ENCODE measurements around the gene IL6ST. TPM values are rescaled to one million over a fixed set of nuclear protein-coding genes. Genes with fewer than 3 reads are reported as not detected.
"Not testable (repeated sequence)": the region's sequence is repeated elsewhere in the genome, so short reads cannot be mapped to it uniquely, and the experiment has no call there.

Gene IL6ST
- 10 to 100 TPM; 47.1 to 58.0 TPM for total RNA-seq

DNA sequence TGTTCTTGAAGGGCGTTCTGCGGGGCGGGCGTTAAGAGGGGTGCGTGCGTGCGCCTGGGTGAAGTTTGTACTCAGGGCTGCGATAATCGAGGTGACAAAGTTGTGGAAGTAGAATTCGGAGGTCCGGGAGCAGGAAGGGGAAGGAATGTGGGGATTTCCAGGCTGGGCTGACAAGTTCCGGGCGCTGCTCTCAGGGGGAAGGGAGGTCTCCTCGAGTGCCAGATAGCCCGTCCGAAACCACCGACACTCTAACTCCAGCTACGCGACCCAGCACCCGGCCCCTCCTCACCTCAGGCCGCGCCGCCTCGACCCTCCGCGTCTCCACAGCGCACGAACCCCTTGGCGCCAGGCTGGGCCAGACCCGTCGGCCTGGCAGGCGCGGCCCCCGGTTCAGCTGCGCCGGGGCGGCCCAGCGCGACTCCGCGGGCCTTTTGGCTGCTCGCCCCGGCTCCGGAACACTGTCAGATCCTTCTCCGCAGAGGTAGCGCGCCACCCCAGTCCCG, at the start of gene IL6ST:
Gene IL6ST (minus strand): TSS at position 469 of the 503 bp plus-strand sequence. CDS start 18,685 bp downstream, outside the sequence.
- peak within 1 kb of the TSS; percentile 98 for H3K27ac Mint-ChIP-seq
- H3K4me1 Mint-ChIP-seq = peaks cover 57% of the 10 kb centered on the region
- H3K4me3 Mint-ChIP-seq = peak within 1 kb of the TSS; percentile 96
- no peaks in the 10 kb centered on the region for H3K27me3 Mint-ChIP-seq
- DNase-seq = no peak
- peaks cover 3% of the 10 kb centered on the region for H3K9me3 Mint-ChIP-seq
- H3K36me3 Mint-ChIP-seq = peaks cover 41% of the 10 kb centered on the region

DNA sequence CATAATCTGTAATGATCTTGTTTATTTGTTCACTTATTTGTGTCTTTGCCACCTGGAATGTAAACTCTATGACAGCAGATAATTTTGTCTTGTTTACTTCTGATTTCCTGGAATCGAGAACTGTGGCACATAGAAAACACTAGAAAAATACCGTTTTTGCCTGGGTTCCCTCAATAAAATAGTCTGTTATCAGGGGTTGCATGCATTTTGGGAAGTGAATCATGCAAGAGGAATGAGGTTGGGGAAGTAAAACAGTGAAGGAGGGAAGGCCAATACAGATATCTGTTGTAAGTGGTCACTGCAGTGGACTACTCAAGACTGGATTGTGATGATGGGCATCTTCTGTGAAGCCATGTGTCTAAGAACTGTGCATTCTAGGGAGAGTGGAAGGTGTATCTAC, 45.2 kb upstream of the IL6ST start:
- H3K4me1 Mint-ChIP-seq = peaks cover 19% of the 10 kb centered on the region

DNA sequence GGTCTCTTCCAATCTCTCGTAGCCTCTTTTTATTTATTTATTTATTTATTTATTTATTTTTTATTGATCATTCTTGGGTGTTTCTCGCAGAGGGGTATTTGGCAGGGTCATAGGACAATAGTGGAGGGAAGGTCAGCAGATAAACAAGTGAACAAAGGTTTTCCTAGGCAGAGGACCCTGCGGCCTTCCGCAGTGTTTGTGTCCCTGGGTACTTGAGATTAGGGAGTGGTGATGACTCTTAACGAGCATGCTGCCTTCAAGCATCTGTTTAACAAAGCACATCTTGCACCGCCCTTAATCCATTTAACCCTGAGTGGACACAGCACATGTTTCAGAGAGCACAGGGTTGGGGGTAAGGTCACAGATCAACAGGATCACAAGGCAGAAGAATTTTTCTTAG, 43.4 kb upstream of the IL6ST start:
- DNase-seq, H3K4me1 Mint-ChIP-seq, H3K27ac Mint-ChIP-seq, H3K4me3 Mint-ChIP-seq, H3K27me3 Mint-ChIP-seq, H3K9me3 Mint-ChIP-seq, H3K36me3 Mint-ChIP-seq: not testable (repeated sequence)

More for the DNA sequence above, 45.2 kb upstream of the IL6ST start:
- Mint-ChIP-seq H3K36me3 (peaks cover under 1% of the 10 kb centered on the region), H3K4me3 (no peak overlapping the region), H3K27ac (no peak overlapping the region), H3K9me3 (no peaks in the 10 kb centered on the region), H3K27me3 (no peaks in the 10 kb centered on the region)
- no peak for DNase-seq

DNA sequence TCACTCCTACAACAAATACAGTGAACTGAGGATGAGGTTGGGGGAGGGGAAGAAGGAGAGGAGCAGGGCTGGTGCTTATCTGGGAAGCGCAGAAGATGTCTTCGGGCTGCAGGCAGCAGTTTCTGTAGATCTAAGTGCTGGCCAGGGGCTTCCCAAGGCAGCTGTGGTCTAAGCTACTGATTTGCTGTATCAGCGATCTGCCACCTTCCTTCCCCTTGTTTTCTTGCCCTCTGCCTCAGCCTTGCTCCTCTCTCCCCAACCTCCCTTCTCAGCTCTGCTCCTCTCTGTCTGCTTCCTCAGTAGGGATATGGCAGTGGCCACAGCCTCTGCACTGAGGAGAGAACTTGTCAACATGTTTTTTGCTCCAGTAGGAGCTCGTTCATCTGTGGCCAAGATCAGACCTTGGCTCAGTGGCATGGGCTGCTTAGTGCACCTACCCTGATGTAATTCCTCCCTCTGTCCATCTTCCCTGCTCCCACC, 42.8 kb upstream of the IL6ST start:
- Mint-ChIP-seq H3K27me3 (no peaks in the 10 kb centered on the region), H3K27ac (no peak overlapping the region)

DNA sequence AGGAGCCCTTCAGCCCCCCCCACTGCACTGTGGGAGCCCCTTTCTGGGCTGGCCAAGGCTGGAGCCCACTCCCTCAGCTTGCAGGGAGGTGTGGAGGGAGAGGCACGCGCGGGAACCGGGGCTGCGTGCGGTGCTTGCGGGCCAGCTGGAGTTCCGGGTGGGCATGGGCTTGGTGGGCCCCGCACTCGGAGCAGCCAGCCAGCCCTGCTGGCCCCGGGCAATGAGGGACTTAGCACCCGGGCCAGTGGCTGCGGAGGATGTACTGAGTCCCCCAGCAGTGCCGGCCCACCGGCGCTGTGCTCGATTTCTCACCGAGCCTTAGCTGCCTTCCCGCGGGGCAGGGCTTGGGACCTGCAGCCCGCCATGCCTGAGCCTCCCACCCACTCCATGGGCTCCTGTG, 40.6 kb upstream of the IL6ST start:
- not testable (repeated sequence) for H3K9me3 Mint-ChIP-seq

More for the DNA sequence above, 42.8 kb upstream of the IL6ST start:
- Mint-ChIP-seq H3K9me3 (no peaks in the 10 kb centered on the region), H3K36me3 (no peaks in the 10 kb centered on the region), H3K4me1 (peaks cover 9% of the 10 kb centered on the region), H3K4me3 (no peak overlapping the region)
- DNase-seq = no peak

DNA sequence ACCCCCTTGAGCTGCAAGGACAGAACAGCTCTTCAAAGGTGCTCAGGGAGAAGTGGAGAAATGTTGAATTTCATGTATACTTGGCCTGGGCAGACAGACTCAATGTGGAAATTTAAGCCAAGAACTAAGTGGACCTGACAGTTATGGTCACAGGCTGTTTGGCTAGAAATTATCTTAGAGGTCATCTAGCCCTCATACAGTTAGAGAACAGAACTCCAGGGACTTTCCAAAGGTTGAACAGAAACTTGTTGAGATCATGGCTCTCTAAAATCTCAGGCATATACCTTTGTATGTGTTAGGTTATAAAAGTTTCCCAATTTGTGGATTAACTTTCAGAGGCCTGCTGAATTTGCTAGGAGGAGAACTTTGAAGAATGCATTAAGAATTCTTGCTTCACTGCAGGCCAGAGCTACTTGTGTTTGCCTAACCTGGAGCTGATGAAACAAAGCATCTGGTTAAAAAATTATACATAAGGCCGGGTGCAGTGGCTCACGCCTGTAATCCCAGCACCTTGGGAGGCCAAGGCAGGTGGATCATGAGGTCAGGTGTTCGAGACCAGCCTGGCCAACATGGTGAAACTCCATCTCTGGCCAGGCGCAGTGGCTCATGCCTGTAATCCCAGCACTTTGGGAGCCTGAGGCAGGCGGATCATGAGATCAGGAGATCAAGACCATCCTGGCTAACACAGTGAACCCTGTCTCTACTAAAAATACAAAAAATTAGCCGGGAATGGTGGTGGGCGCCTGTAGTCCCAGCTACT, 35.3 kb upstream of the IL6ST start:
- H3K27ac Mint-ChIP-seq, DNase-seq, H3K4me3 Mint-ChIP-seq, H3K27me3 Mint-ChIP-seq, H3K36me3 Mint-ChIP-seq, H3K9me3 Mint-ChIP-seq: not testable (repeated sequence)
- peaks cover 12% of the 10 kb centered on the region for H3K4me1 Mint-ChIP-seq

More for the DNA sequence above, 40.6 kb upstream of the IL6ST start:
- H3K27ac Mint-ChIP-seq, H3K4me1 Mint-ChIP-seq, H3K36me3 Mint-ChIP-seq, H3K4me3 Mint-ChIP-seq, DNase-seq, H3K27me3 Mint-ChIP-seq: not testable (repeated sequence)

DNA sequence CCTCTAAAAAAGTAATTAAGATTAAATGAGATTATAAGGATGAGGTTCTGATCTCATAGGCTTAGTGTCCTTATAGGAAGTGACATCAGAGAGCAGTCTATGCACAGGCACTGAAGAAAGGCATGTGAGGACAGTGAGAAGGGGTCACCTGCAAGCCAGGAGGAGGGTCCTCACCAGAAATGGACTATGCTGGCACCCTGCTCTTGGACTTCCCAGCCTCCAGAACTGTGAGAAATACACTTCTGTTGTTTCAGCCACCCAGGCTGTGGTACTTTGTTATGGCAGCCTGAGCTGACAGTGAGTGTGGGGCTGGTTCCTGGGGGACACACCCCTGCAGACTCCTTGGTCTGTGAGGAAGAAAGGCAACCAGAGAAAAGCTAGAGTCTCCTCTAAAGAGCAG, 34.7 kb upstream of the IL6ST start:
- H3K4me1 Mint-ChIP-seq = peaks cover 13% of the 10 kb centered on the region
- H3K4me3 Mint-ChIP-seq = no peak overlapping the region
- H3K36me3 Mint-ChIP-seq = no peaks in the 10 kb centered on the region
- no peaks in the 10 kb centered on the region for H3K9me3 Mint-ChIP-seq
- no peak overlapping the region for H3K27ac Mint-ChIP-seq
- H3K27me3 Mint-ChIP-seq = no peaks in the 10 kb centered on the region
- no peak for DNase-seq

DNA sequence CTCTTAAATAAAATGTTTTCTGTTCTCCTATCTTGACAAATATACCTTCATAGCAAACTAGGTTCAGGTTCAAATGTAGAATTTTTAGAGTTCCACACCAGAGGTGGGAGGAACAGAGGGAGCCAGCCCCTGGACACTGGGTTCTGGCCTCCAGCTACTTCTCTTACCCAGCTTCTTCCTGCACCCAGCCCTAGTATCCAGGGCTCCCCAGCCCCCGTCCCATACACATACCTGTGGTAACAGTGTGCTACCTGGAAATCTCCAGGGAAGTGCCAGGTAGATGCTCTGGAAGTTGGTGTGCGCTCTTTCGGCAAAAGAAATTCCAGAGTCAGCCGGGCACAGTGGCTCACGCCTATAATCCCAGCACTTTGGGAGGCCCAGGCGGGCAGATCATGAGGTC, 33.9 kb upstream of the IL6ST start:
- H3K4me3 Mint-ChIP-seq = no peak overlapping the region
- no peak for DNase-seq
- no peaks in the 10 kb centered on the region for H3K9me3 Mint-ChIP-seq
- no peaks in the 10 kb centered on the region for H3K27me3 Mint-ChIP-seq
- no peaks in the 10 kb centered on the region for H3K36me3 Mint-ChIP-seq
- H3K27ac Mint-ChIP-seq = no peak overlapping the region
- peaks cover 13% of the 10 kb centered on the region for H3K4me1 Mint-ChIP-seq

DNA sequence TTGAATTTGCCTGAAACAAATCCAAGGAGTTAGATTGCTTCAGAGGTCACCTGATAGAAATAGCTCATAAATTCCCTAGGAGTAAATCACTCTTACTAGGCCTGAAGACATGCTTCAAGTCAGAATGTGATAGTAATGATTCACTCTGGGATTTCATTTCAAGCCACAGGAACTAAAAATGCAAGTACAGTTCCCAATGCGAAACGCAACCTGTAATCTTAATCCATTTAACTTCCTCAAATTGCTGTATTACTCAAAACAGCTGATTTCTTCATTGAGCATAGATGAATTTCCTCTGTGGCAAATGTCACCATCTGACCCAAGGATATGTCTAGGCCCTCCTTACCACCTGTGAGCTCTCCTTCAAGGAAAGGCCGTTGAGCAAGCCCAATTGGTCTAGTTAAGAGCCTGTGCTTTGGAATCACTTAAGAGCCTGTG, 32.1 kb upstream of the IL6ST start:
- Mint-ChIP-seq H3K27me3 (no peaks in the 10 kb centered on the region), H3K36me3 (no peaks in the 10 kb centered on the region), H3K4me1 (peaks cover 13% of the 10 kb centered on the region), H3K27ac (no peak overlapping the region), H3K4me3 (no peak overlapping the region), H3K9me3 (no peaks in the 10 kb centered on the region)
- DNase-seq = no peak

DNA sequence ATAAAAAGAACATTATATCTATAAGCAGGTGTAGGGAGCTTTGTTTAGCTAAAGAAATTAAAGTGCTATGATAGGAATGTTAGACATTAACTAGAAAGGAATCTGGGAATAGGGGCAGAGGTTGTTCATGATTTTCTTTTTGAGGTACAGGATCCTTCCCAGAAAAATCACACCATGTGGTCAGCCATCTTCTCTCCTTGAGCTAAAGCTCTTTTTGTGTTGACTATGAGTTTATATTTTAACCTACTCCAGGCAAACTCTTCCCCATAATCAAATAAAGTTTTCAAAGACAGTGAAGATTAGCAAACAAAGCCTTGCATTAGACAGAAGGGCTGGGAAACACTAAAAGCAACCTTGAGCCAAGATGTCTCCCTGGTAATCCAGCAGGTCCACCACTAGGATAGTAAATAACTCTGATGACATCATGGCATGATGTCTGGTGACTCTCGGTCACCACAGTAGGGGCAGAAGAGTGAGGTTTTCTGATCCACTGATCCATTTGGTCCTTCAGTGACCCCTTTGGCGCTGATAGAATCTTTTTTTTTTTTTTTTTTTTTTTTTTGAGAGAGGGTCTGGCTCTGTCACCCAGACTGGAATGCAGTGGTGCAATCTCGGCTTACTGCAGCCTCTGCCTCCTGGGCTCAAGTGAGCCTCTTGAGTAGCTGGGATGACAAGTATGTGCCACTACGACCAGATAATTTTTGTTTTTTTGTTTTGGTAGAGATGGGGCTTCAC, 30.6 kb upstream of the IL6ST start:
- Mint-ChIP-seq H3K27ac (no peak overlapping the region), H3K36me3 (no peaks in the 10 kb centered on the region), H3K27me3 (no peaks in the 10 kb centered on the region), H3K4me1 (peaks cover 13% of the 10 kb centered on the region), H3K4me3 (no peak overlapping the region), H3K9me3 (no peaks in the 10 kb centered on the region)
- no peak for DNase-seq

DNA sequence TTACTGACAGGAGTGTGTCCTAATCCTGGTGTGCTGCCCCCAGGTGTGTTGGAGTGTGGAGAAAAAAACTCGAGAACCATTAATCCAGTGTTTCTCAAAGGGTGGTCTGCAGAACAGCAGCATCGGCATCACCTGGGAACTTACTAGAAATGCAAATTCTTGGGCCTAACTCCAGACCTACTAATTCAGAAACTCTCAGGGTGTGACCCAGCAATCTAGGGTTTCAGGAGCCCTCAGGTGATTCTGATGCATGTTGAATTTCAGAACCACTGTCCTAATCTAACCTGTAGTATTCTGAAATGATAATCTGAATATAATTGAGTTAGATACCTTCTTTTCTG, 30.0 kb upstream of the IL6ST start:
- Mint-ChIP-seq H3K4me1 (peaks cover 10% of the 10 kb centered on the region), H3K4me3 (no peak overlapping the region), H3K36me3 (no peaks in the 10 kb centered on the region), H3K27ac (no peak overlapping the region), H3K27me3 (no peaks in the 10 kb centered on the region), H3K9me3 (no peaks in the 10 kb centered on the region)
- DNase-seq = no peak

DNA sequence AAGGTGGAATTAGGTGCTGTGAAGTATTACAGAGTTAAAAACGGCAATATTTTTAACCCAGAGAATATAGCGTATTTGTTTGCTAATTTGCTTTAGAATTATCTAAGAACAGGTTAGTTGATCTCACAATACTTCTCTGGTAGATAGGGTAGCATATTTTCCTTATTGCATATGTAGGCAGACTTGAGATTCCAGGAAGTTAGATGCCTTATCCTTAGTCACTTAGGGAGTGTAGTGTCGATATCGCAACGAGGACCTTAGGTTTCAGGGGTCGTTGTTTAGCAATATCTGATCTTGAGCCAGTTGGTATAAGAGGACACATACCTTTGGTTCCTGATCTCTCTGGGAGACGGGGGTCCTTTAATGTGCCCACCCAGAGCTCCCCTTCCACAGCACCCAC, 28.5 kb upstream of the IL6ST start:
- Mint-ChIP-seq H3K36me3 (no peaks in the 10 kb centered on the region), H3K27ac (no peak overlapping the region), H3K9me3 (no peaks in the 10 kb centered on the region), H3K4me3 (no peak overlapping the region), H3K27me3 (no peaks in the 10 kb centered on the region), H3K4me1 (peaks cover 15% of the 10 kb centered on the region)
- DNase-seq = no peak

DNA sequence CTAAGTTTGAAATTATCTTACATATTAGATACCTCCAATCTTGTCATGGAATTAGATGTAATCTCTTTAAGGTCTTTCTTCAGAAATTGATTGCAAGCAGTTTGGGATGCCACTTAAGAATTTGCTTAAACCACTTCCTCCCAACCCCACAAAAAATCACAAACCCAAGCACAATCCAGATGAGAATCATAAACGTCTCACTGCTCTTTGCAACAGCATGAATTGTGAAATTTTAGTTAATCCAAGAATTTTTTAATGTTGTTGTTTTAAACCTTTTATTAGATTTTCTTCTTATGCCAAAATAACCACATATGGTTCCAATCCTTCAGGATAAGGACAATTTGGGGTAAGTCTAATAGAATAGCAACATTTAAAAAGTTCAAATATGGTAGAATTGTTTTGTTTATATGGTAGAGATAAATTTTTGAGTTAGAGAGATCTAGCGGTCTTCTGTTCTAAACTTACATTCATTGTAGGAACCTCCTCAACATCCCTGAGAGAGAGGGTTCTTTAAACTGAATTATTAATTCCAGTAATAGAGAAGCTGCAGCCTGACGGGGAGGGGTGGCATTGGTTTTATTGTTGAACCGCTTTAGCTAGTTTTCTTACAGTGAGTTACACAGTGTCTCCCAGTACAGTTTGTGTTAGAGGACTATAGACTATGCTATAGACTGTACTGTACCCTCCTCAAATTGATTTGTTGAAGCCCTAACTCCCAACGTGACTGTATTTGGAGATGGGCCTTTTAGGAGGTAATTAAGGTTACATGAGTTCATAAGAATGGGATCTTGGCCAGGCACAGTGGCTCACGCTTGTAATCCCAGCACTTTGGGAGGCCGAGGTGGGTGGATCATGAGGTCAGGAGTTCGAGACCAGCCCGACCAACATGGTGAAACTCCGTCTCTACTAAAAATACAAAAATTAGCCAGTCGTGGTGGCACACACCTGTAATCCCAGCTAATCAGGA, 24.8 kb upstream of the IL6ST start:
- peaks cover 4% of the 10 kb centered on the region for H3K9me3 Mint-ChIP-seq
- H3K27ac Mint-ChIP-seq = no peak overlapping the region
- no peak overlapping the region for H3K4me3 Mint-ChIP-seq
- no peaks in the 10 kb centered on the region for H3K27me3 Mint-ChIP-seq
- peaks cover 7% of the 10 kb centered on the region for H3K4me1 Mint-ChIP-seq
- DNase-seq = no peak
- peaks cover 2% of the 10 kb centered on the region for H3K36me3 Mint-ChIP-seq

DNA sequence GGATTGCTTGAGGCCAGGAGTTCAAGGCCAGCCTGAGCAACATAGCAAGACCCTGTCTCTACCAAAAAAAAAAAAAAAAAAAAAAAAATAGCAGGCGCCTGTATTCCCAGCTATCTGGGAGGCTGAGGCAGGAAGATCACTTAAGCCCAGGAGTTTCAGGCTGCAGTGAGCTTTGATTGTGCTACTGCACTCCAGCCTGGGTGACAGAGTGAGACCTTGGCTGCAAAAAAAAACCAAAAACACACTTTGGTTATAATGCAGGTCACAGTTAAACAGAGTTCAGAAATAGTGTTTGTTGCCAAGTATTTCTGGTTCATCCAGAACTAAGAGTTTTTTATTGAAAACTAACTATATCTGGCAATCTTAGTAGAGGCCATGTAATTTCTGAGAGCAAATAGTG, 24.1 kb upstream of the IL6ST start:
- H3K36me3 Mint-ChIP-seq = peaks cover 2% of the 10 kb centered on the region
- H3K27ac Mint-ChIP-seq = no peak overlapping the region
- no peak for DNase-seq
- H3K9me3 Mint-ChIP-seq = peaks cover 4% of the 10 kb centered on the region
- peaks cover 7% of the 10 kb centered on the region for H3K4me1 Mint-ChIP-seq
- no peak overlapping the region for H3K4me3 Mint-ChIP-seq
- no peaks in the 10 kb centered on the region for H3K27me3 Mint-ChIP-seq

DNA sequence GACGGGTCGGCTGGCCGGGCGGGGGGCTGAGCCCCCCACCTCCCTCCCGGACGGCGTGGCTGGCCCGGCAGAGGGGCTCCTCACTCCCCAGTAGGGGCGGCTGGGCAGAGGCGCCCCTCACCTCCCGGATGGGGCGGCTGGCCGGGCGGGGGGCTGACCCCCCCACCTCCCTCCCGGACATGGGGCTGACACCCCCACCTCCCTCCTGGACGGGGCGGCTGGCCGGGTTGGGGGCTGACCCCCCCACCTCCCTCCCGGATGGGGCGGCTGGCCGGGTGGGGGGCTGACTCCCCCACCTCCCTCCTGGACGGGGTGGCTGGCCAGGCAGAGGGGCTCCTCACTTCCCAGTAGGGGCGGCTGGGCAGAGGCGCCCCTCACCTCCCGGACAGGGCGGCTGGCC, 19.9 kb upstream of the IL6ST start:
- H3K27me3 Mint-ChIP-seq, DNase-seq, H3K9me3 Mint-ChIP-seq, H3K36me3 Mint-ChIP-seq, H3K4me3 Mint-ChIP-seq, H3K27ac Mint-ChIP-seq: not testable (repeated sequence)
- H3K4me1 Mint-ChIP-seq = peaks cover 28% of the 10 kb centered on the region
